BJ (cell line): ENCODE results near the gene SGTB. TPM values are rescaled to one million over a fixed set of nuclear protein-coding genes. Genes with fewer than 3 reads are reported as not detected.
A peak's percentile ranks its signal among the peaks of the same experiment; 100 is the strongest.

ENCODE experiments used
- CTCF ChIA-PET: fragments of 350-600 bp; formaldehyde crosslinking; extraction: SDS; loops from one replicate; lab custom pipeline; 2021; ENCODE audit warnings: antibody characterized with exemption, inconsistent platforms; lab: Yijun Ruan, JAX
- POLR2A ChIA-PET: fragments of 300-600 bp; sonication (Branson Sonifier 250); formaldehyde crosslinking; extraction: SDS; loops from one replicate; lab custom pipeline; 2021; ENCODE audit warnings: antibody characterized with exemption; lab: Charles Lee
- DNase-seq: peaks from one replicate; pipeline ENCODE4 v3.0.0-alpha.2; 2011; ENCODE audit warnings: low read depth
- H3K27me3 ChIP-seq: 2 replicates; pipeline ENCODE4 v1.6.0; 2011; ENCODE audit warnings: low read length; ENCODE audit not compliant: control insufficient read depth, insufficient read depth
- H3K36me3 ChIP-seq: 2 replicates; pipeline ENCODE4 v1.5.1; 2011; ENCODE audit warnings: low read length; ENCODE audit not compliant: control insufficient read depth, insufficient read depth
- H3K4me3 ChIP-seq: 2 replicates; pipeline ENCODE4 v1.5.1; 2011; ENCODE audit warnings: low read depth, mild to moderate bottlenecking, control low read depth, low read length
- polyA plus RNA-seq: library from polyadenylated mRNA; depleted of rRNA; stranded (reverse); fragments of >200 nt; gene quantifications from 2 replicates; pipeline ENCODE4 v1.2.3, GENCODE V29; 2011
- TF ChIP-seq, protein P1 (sequence below): IDR thresholded peaks from 2 replicates; pipeline ENCODE4 v1.5.1; 2011; ENCODE audit warnings: low read depth, mild to moderate bottlenecking, control low read depth, inconsistent platforms, low read length, moderate library complexity; ENCODE audit not compliant: insufficient read depth

Gene SGTB
- polyA plus RNA-seq, 1 experiment, result 6.5 TPM

DNA sequence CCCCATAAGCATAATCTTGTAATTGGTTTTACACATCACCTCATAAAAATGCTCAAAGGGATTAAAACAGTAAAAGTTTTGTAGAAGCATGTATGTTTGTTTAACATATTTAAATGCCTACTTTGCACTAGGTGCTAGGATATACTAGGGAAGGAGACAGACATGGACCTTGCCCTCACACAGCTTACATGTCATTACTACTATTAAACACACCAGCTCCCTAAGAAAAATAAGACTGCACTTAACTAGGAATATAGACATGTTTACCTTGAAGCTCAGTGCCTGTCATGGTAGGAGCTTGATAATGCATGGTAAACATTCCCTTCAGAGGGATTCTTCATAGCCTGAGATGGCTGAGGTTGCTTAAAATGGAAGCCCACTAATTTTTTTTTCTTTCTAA lies 90.9 kb downstream of the SGTB start:
- Histone ChIP-seq H3K27me3 (no peaks in the 10 kb centered on the region), H3K36me3 (no peaks in the 10 kb centered on the region; the same call in 1 of the 2 replicates), H3K4me3 (no peak overlapping the region)
- ChIA-PET CTCF (no interaction called here), POLR2A (no interaction called here)
- no peak for DNase-seq
- TF ChIP-seq, protein P1, sequence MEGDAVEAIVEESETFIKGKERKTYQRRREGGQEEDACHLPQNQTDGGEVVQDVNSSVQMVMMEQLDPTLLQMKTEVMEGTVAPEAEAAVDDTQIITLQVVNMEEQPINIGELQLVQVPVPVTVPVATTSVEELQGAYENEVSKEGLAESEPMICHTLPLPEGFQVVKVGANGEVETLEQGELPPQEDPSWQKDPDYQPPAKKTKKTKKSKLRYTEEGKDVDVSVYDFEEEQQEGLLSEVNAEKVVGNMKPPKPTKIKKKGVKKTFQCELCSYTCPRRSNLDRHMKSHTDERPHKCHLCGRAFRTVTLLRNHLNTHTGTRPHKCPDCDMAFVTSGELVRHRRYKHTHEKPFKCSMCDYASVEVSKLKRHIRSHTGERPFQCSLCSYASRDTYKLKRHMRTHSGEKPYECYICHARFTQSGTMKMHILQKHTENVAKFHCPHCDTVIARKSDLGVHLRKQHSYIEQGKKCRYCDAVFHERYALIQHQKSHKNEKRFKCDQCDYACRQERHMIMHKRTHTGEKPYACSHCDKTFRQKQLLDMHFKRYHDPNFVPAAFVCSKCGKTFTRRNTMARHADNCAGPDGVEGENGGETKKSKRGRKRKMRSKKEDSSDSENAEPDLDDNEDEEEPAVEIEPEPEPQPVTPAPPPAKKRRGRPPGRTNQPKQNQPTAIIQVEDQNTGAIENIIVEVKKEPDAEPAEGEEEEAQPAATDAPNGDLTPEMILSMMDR, result no peak

DNA sequence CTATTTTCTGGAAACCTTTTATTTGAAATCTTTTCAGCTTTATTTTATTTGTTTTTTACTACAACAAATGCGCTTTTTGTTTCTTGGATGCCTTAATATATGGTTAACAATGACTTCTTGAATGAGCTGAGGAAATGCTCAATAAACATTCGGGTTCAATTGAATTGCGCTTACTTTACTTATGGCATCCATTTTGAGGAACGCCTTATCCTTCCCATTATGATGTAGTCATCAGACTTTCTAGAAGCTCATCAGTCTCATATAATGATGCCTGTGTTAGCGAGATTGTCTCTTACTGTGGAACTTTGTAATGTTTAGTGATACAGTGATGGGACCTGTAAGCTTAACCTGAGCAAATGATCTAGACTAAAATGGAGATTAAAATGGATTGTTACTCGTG lies 96.2 kb downstream of the SGTB start:
- ChIA-PET POLR2A (no interaction called here), CTCF (interaction anchor here (0.9 to 1.2 kb wide), 2 partner anchors 37 to 990 kb away, joined by 3 to 4 read pairs; no protein-coding TSS in a partner anchor)
- TF ChIP-seq, protein P1, result no peak
- peak overlapping the region; percentile 79 for H3K4me3 ChIP-seq
- DNase-seq, result no peak
- no peaks in the 10 kb centered on the region; the same call in 1 of the 2 replicates for H3K36me3 ChIP-seq
- no peaks in the 10 kb centered on the region for H3K27me3 ChIP-seq

DNA sequence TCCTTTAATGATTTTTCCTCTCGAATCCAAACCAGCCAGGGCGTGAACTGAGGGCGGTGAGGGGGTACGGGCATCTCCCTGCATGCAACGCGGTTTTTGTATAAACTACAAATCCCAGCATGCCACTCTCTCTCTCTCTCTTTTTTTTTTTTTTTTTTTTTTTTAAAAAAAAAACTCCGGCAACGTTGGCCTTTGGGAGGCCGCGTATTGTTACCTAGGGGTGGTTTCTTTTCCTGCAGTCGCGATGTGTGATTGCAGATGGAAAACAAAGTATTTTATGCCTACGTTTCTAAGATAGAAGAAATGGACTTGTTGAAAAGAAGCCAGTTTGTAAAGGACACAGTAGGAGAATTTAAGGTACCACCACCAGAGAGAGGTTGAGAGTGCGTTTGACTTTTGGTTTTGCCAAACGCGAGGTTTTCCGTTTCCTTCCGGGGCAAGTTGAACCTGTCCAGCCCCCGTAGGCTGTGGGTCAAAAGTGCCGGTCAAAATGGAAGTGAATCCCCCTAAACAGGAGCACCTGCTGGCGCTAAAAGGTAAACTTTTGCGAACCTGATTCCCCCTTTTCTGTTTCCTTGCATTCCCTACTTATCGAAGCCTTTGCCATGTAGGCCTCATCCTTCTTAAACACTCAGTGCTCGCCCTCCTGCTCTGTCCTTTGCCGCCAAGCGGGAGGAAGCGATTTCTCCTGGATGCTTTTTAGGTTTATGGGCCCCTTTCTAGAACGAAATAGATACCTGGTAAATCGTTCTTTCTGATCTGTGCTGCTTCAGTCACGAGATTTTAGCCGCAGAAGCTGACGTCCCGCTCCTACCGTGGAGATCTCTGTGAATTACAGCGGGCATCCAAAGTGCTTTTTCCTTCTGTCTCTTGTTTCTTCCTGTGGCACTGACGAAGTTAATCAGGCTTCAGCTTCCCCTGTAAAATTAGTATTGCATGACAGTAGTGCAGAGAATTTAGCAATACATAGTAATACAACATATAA lies 97.0 kb downstream of the SGTB start, which contains the start of the genes SHLD3 and TRAPPC13:
Gene SHLD3 (plus strand): TSS at position 457 of the 985 bp plus-strand sequence. CDS start 4,561 bp downstream, outside the sequence.
Gene TRAPPC13 (plus strand): TSS at position 457 of the 985 bp plus-strand sequence. CDS start 34 bp downstream, at position 491.
- Histone ChIP-seq H3K36me3 (no peaks in the 10 kb centered on the region; the same call in 1 of the 2 replicates), H3K27me3 (no peaks in the 10 kb centered on the region), H3K4me3 (peak within 1 kb of the TSS; percentile 79)
- TF ChIP-seq, protein P1, result no peak
- peak; percentile 54 for DNase-seq
- POLR2A ChIA-PET, result no interaction called here
- CTCF ChIA-PET, result interaction anchor here (0.9 to 1.2 kb wide), 2 partner anchors 38 to 119 kb away, joined by 3 to 4 read pairs; no protein-coding TSS in a partner anchor

DNA sequence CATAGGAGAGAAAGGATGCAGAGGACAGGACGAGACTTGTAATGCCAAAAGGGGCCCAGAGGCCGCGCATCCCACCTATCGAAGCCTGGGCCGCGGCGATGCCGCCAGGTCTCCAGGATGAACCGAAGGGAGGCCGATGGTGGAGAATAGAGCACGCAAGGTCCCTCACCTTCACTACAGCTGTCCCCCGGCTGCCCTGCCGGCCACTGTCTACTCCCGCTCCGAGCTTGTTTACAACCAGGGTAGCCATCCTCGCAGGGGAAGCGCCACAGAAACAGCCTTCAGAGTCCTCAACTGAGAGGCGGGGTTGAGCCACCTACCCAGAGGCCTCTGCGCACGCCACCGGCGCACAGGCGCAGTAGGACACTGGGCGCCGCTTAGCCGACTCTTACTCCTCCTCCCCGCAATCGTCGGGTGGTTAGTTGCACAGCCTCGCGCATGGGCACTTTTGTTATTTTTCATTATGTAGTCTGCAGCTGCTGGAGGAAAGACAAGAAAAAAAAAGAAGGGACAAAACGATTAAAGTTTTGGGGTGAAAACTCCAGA lies 97.8 kb downstream of the SGTB start, which contains the start of gene TRIM23:
Gene TRIM23 (minus strand): TSS at position 309 of the 546 bp plus-strand sequence. CDS start 59 bp downstream, at position 250.
- H3K27me3 ChIP-seq, result no peaks in the 10 kb centered on the region
- DNase-seq, result peak; percentile 72
- POLR2A ChIA-PET, result interaction anchor here (1.1 kb wide), 1 partner anchor 42 kb away, joined by 3 read pairs; no protein-coding TSS in a partner anchor
- CTCF ChIA-PET, result interaction anchor here (0.9 kb wide), 1 partner anchor 120 kb away, joined by 3 read pairs; no protein-coding TSS in a partner anchor
- TF ChIP-seq, protein P1, result peak; percentile 18
- H3K36me3 ChIP-seq, result no peaks in the 10 kb centered on the region; the same call in 1 of the 2 replicates
- H3K4me3 ChIP-seq, result peak within 1 kb of the TSS; percentile 79
